ENCODE results near the gene NSMCE1. TPM values are rescaled to one million over a fixed set of nuclear protein-coding genes. Genes with fewer than 3 reads are reported as not detected.
"Not testable (repeated sequence)": the region's sequence is repeated elsewhere in the genome, so short reads cannot be mapped to it uniquely, and the experiment has no call there.

Gene NSMCE1
- total RNA-seq, 4 donors from 2014 or later, result 22.4 to 92.4 (median 29.5) TPM

- intact Hi-C loops (cut with DNase I), result no loop called here
- H3K36me3 ChIP-seq, result no peaks in the 10 kb centered on the region
- no peaks in the 10 kb centered on the region for H3K27me3 ChIP-seq
- no peaks in the 10 kb centered on the region for H3K9me3 ChIP-seq
- DNase-seq, result no peak
- H3K4me3 ChIP-seq, result no peak overlapping the region
- TF ChIP-seq POLR2A (IDR thresholded peaks at IDR 0.05) (no peak), CTCF (IDR thresholded peaks at IDR 0.05) (no peak)
- H3K27ac ChIP-seq, result peak overlapping the region in 1 of 4 donors; percentile 9
- 65 to 72% methylated on average over 5 of the region's 5 CpGs for WGBS, 2 donors
- peaks cover 0 to 10% (median 2%) of the 10 kb centered on the region in 3 donors for H3K4me1 ChIP-seq
These were observed 22.5 kb upstream of the NSMCE1 start for GRCh38 chr16:27291106-27291505.

GRCh38 chr16:27290562-27290961 is 22.0 kb upstream of the NSMCE1 start:
- no peak for DNase-seq
- Histone ChIP-seq H3K4me1 (peaks cover 0 to 12% (median 3%) of the 10 kb centered on the region in 3 donors), H3K27me3 (no peaks in the 10 kb centered on the region), H3K4me3 (no peak overlapping the region), H3K9me3 (no peaks in the 10 kb centered on the region), H3K27ac (no peak overlapping the region), H3K36me3 (no peaks in the 10 kb centered on the region)
- intact Hi-C loops (cut with DNase I), result no loop called here
- TF ChIP-seq POLR2A (IDR thresholded peaks at IDR 0.05) (no peak), CTCF (IDR thresholded peaks at IDR 0.05) (no peak)

- Histone ChIP-seq H3K4me1 (peaks cover 0 to 12% (median 3%) of the 10 kb centered on the region in 3 donors), H3K27ac (no peak overlapping the region), H3K9me3 (no peaks in the 10 kb centered on the region), H3K36me3 (no peaks in the 10 kb centered on the region), H3K27me3 (no peaks in the 10 kb centered on the region), H3K4me3 (no peak overlapping the region)
- intact Hi-C loops (cut with DNase I), result no loop called here
- no peak for TF ChIP-seq POLR2A (IDR thresholded peaks at IDR 0.05)
- no peak for TF ChIP-seq CTCF (IDR thresholded peaks at IDR 0.05)
- WGBS, 2 donors, result 69 to 80% methylated on average over 6 of the region's 6 CpGs
- no peak for DNase-seq
These were observed 21.1 kb upstream of the NSMCE1 start for GRCh38 chr16:27289669-27290068.

- 81 to 88% methylated on average over 6 of the region's 6 CpGs for WGBS, 2 donors
- DNase-seq, result not testable (repeated sequence)
These were observed 19.7 kb upstream of the NSMCE1 start for GRCh38 chr16:27288313-27288712.

GRCh38 chr16:27287887-27288286 is 19.3 kb upstream of the NSMCE1 start:
- Histone ChIP-seq H3K27ac (no peak overlapping the region), H3K36me3 (no peaks in the 10 kb centered on the region)

More at GRCh38 chr16:27288313-27288712, 19.7 kb upstream of the NSMCE1 start:
- intact Hi-C loops (cut with DNase I); H3K36me3 ChIP-seq; H3K27ac ChIP-seq; H3K9me3 ChIP-seq; H3K4me3 ChIP-seq; H3K27me3 ChIP-seq: not testable (repeated sequence)
- H3K4me1 ChIP-seq, result peaks cover 0 to 12% (median 3%) of the 10 kb centered on the region in 3 donors

More at GRCh38 chr16:27287887-27288286, 19.3 kb upstream of the NSMCE1 start:
- no peak overlapping the region for H3K4me3 ChIP-seq
- H3K9me3 ChIP-seq, result no peaks in the 10 kb centered on the region
- DNase-seq, result no peak
- intact Hi-C loops (cut with DNase I), result no loop called here
- peaks cover 0 to 12% (median 3%) of the 10 kb centered on the region in 3 donors for H3K4me1 ChIP-seq
- WGBS, 2 donors, result 63 to 84% methylated on average over 8 to 11 of the region's 11 CpGs
- H3K27me3 ChIP-seq, result no peaks in the 10 kb centered on the region
- TF ChIP-seq POLR2A (IDR thresholded peaks at IDR 0.05) (no peak), CTCF (IDR thresholded peaks at IDR 0.05) (no peak)

Measured in esophagus squamous epithelium (tissue), 5 donors.